Measurements from ENCODE around the gene GTF2A2.
A peak's percentile ranks its signal among the peaks of the same experiment; 100 is the strongest.
"Not testable (repeated sequence)": the region's sequence is repeated elsewhere in the genome, so short reads cannot be mapped to it uniquely, and the experiment has no call there.

GTF2A2 gene, protein sequence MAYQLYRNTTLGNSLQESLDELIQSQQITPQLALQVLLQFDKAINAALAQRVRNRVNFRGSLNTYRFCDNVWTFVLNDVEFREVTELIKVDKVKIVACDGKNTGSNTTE

DNA sequence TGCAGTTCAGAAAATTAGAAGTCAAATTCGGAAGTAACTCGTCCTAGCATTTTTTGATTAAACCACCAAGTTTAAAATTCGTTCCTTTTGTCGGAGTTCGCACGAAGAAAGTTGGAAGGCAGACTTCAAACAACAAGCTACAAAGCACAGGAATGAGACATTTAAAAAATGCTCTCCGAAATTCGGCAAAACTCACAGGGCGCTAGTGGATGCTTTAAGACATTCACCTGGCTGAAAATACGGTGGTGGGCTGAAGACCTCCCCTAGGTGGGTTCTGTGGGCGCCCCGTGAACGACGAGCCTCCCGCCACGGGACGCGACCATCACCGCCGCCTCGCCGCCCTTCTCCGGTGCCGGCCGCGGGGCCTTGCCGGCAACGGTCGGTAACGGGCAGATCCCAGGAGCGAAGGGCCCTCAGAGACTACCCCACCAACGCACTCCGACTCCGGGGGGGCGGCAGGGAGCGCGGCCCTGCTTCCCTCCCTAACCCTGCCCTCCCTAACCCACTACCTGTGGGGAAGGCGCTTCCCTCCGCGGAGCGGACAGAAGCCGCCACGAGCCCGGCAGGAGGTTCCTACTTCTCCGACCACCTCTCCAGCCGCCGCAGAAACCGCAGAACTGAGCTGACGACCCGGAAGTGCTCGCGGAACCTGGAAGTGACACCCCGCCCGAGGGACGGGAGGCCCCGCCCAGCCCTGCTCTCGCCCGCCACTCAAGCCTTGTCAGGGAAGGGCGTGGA lies at the start of gene GTF2A2:
Gene GTF2A2, minus strand, starts transcription at position 619 of the 738 bp plus-strand sequence. CDS start 5,238 bp downstream, outside the sequence.
- peak; percentile 88 for DNase-seq

DNA sequence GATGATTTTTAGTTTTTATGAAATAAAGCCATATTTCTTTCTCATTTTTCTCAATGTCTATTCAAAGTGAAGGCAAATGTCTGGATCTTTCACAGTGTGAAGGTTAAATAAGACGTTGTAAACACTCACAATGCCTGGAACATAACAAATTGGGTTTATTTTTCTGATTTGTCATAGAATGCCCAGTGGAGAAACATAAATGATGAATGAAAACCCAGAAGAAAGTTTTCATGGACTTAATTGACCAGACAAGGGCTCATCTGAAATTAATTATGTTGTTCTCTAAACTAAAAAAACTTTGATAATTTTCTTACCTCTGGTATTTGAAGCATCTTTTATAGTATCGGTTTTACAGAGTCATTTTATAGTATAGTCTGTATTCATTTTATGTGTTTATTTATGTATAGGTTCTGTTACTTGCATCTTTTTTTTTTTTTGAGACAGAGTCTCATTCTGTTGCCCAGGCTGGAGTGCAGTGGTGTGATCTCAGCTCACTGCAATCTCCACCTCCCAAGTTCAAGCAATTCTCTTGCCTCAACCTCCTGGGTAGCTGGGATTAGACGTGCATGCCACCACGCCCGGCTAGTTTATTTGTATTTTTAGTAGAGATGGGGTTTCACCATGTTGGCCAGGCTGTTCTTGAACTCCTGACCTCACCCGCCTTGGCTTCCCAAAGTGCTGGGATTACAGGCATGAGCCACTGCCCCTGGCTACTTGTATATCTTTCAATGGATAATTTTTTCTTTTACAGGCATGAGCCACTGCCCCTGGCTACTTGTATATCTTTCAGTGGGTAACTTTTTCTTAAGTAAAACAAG lies 46.9 kb upstream of the GTF2A2 start:
- DNase-seq, result no peak

DNA sequence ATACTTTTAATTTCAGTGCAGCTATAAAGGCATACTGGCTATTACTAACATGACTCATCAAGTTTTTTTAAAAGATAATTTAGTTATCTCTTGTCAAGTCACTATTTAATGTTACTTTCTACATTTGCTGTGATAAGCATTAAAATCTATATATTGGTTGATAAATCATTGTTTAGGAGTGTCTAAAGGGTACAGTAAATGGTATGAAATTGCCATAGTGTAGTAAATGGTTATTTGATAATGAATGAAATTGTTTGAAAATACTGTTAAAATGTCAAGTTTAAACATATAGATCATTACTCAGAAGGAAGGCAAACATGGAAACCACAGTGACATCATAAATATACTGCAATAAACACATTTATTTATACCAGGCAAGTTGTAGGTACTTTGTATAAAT lies 45.0 kb upstream of the GTF2A2 start:
- DNase-seq, result no peak

DNA sequence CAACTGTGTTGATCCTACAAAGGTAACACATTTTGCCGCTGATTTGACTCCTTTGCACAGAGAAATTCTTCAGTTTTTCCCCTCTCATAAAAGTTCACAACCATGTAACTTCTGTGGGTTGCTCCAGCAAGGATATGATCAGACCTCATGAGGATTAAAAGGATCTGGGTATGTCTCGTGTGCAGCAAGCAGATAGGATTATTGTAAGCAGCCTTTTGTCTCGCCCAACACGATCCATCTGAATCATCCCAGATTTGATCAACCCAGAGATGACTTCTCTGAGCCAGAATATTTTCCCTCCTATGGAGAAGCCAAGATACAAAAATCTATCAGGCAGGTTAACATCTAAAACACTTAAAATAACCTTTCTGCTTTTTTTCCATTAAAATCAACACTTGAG lies 44.6 kb upstream of the GTF2A2 start:
- DNase-seq, result no peak

DNA sequence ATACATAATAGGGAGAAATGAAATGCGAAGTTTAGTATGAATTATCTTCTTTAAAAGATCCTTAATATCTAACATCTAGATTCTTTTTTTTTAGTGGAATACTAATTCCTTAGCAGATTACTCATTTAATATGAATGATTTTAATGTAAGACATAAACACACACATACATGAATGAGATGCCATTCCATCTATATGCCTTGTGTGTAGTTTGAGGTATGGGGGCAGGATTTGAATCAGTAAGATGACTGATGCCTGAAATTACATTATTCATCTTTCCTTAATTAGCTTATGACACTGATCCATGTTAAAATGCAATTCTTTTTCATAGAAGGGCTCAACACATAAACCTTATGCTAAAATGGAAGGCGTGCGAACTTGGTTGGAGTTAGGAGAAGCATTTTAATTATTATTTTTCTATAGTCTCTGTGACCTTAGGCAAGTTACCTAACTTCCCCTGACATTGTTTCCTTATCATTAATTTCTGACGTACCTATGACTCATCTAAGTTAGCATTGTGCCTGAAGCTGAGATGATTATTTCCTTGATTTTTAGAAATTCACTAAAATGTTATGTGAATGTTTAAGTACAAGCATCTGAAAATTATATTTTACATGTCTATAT lies 42.6 kb upstream of the GTF2A2 start:
- no peak for DNase-seq

DNA sequence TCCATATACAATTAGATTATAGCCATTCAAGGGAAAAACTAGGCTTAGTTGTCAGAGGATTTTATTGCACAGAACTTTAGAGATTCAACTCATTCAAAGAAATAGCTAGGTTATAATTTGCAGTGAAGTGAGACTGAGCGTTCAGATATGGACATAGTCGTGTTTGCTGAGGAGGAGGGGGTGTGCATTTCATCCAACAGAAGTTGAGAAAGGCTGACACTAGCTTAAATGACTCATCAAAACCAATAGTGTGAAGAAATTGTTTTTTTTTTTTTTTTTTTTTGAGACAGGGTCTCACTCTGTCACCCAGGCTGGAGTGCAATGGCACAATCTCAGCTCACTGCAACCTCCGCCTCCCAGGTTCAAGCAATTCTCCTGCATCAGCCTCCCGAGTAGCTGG lies 40.8 kb upstream of the GTF2A2 start:
- not testable (repeated sequence) for DNase-seq

DNA sequence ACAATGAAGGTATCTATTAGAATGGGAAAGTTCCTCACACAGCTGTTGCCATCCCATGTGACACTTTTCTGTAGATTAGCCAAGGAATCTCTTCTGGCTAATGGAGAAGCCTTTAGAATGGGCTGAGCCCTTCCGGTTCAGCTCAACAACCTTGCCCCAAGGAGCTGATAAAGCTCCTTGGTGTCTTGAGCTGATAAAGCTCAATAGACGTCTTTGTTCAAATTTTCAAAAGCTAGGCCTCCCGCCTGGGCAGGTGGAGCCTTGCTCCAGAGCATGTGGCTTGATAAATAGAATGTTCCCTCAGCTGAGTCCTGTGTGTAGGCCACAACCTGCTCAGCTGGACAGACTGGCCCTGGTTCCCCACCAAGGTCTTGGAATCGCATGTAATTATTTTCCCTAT lies 39.0 kb upstream of the GTF2A2 start:
- DNase-seq, result no peak

DNA sequence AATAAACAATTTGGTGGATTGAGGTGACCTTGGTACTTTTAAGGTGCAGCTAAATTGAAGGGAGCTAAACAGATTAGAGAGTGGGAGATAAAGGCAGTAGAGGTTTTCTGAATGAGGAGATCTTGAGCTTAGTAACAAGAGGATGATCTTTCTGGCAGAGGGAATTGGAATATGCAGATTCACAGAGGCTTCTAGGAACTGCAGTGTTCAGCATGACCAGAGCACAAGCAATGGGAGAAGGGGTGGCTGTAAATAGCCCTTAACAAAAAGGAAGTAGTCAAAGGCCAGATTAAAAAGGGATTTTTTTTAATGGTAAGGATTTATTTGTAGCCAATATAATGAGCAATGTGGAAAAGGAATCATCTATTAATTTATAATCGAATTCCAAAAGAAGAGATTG lies 37.5 kb upstream of the GTF2A2 start:
- DNase-seq, result no peak

DNA sequence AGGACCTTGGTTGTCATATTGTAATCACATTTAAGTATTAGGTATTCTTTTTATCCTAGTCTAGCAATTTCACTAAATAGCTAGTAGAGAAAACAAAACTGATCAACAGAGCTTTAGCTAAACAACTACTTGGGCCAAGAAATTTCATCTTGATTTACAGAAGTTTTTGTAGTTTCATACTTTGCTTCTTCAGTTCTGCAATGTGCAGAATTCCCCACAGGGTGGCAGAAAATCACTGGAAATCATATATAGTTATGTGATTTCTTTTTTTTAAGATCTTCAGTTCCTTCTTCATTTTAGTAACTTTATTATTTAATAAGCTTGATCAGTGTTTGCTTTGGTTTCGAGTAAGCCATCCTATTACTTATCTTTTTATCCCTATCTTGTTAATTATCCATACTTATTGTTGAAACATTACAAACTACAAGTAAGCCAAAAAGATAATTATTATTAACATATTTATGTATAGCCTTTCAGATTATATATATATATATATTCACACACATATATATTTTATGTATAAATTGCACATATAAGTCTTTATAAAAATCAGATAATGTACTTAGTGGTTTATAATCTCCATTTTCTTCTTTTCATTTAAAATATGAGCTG lies 34.0 kb upstream of the GTF2A2 start:
- no peak for DNase-seq

DNA sequence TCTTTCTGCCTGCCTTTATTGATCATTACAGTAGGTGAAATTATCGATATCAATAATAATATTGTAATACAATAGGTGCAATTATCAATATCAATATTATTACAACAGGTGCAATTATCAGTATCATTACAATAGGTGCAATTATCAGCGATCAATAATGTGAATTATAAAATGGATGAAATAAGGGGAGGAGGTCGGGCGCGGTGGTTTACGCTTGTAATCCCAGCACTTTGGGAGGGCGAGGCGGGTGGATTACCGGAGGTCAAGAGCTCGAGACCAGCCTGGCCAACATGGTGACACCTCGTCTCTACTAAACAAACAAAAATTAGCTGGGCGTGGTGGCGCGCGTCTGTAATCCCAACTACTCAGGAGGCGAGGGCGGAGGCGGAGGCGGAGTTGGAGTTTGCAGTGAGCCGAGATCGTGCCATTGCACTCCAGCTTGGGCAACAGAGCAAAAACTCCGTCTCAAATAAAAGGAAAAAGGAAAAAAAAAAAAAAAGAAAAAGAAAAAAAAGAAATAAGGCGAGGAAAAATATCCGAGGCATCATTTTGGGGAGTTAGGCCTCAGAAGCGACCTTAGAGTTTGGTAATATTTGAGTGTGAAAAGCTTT lies 32.4 kb upstream of the GTF2A2 start:
- DNase-seq, result peak; percentile 64

DNA sequence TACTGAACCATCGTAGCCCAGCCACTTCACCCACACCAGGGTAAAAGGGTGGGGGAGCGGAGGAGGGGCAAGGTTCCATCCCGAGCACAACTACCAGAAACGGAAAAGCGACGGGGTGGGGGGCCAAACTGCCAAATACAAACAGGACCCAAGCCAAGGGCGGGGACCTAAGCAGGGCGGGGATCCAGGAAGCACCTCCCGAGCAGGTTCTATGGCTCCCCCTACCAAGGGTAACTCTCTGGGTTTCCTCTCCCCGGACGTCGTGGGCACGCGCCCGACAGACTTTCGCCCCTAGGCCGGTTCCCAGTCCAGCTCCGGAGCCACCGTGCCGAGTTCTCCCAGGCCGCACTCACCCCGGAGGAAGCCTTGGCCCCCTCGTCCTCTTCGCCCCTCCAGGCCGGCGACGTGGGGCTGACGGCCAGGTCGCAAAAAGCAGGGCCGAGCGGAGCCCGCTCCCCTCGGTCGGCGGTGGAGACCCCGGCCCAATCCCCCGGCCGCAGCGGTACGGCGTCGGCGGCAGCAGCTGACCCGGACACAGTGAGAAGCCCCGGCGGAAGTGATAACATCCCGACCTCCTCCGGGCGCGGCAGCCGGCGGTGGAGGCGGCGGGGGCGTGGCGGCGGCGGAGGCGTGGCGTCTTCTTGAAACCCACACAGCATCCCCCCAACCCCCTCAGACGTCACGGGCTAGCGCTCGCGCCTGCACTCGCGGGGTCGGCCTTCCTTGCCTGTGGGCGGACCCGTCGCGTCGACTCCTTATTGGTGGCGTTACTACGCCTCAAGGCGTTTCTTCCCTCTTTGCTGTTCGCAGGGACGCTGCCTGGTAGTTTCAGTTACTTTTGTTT lies 31.7 kb upstream of the GTF2A2 start, which contains the start of gene BNIP2:
Gene BNIP2, minus strand, starts transcription at position 539 of the 844 bp plus-strand sequence. CDS start 6,863 bp downstream, outside the sequence.
- DNase-seq, result peak; percentile 99

DNA sequence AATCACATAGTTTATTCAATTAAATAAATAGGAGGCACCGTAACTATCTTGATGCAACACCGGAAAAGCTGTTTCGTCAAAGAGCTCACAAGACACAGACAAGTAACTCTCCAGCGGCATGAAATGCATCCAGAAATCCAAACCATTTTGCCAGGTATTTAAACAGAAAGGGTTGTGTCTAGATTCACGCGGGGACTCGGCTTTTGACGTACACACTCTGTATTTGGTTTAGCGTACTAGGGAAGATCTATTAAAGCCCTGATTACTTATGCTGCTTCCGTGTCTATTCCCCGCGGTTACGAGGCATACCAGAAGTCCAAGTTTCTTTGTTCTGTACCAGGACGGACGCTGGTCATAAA lies 31.1 kb upstream of the GTF2A2 start:
- DNase-seq, result no peak

DNA sequence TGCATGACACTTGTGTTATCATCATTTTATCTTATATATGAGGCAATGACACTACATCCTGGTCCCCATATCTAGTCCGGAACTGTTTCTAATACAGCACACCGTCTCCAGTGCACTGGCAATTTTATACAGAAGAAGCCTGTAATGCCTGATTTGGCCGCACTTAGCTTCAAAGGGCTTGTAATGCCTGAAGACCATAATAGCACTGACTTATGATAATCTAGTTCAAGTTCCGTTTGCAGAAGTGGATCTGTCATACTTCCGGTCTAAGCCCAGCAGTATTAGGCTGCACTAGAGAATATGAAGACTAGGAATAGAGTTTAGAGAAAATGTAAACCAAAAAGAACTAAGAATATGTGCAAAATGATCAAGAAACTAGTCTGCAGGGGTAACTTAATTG lies 30.5 kb upstream of the GTF2A2 start:
- no peak for DNase-seq

DNA sequence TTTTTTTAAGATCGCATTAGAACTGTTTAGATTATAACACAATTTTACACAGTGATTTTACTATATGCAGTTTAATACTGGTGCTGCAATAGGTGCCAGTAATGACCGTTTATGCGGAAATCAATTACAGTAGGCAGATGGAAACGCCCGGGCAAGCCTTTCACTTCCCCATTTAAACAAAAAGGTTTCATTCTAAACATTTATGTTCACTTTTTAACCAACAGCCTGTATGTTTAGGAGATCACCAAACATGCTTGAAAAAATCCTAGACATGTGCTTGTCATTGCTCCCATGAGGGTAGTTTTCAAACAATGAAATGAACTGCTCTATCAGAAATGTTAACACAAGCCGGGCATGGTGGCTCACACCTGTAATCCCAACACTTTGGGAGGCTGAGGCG lies 29.1 kb upstream of the GTF2A2 start:
- no peak for DNase-seq

DNA sequence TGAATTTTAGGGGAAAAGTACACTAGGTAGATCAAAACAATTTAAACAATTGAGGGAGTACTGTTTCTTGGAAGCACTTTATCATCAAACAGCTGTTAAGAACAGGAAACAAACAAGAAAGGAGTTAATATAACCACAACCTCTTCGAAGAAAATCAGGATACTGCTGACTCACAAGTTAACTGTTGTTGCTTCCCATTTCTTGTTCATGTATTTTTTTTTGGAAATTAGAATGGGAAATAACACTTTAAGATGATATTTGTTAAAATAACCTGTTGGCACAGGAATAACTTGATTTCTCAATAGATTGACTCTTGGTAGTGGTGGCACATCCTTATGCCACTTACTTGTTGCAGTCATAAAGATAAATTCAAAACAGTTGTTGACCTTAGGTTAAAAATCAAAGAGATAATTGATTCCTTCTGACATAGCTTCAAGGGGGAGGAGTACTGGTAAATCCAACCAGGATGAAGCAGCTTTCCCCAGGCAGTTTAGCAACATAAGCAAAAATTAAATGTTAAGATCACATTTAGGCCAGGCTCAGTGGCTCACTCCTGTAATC lies 28.5 kb upstream of the GTF2A2 start:
- DNase-seq, result no peak

DNA sequence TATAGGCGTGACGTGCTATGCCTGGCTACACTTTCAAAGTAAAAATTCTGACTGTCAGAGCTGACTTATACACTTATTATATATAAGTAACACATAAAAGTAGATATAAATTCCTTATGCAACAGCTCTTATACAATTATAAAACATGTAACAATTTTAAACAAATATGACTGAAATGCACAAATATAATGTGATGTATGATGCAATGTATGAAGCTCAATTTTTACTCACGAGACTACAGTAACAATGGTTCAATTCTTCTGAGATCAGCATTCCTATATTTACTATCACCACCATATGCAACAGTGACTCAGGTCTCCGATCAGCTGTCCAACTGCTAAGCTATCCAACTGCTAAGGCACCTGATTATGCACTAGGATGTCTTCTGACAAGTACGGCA lies 23.6 kb upstream of the GTF2A2 start:
- DNase-seq, result no peak

DNA sequence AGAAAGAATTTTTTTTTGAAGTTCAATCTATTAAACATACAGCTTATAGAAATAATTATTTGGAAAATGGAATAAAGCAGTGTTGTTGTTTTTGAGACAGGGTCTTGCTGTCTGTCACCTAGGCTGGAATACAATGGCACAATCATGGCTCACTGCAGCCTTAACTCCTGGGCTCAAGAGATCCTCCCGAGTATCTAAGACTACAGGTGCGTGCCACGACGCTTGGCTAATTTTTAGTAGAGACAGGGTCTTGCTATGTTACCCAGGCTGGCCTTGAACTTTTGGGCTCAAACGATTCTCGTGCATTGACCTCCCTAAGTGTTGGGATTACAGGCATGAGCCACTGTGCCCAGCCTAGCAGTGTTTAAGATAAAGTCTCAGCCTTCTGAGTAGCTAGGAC lies 23.0 kb upstream of the GTF2A2 start:
- no peak for DNase-seq

DNA sequence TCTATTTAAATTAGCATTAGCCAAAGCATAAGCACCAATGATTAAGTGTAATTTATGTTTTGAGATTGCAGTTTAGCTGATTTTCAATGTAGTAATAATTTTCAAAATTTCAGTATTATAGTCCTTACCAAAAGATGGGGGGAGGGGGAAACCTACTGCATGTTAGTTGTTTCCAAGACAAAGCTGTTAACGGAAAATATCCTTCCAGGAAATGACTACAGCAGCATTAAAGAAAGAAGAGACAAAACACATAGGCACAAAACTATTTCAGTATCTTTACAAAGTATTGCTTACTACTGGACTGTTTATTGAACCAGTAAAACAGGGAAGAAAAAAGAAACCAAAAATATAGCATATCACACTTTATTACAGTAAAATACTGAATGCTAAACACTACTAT lies 21.3 kb upstream of the GTF2A2 start:
- no peak for DNase-seq

DNA sequence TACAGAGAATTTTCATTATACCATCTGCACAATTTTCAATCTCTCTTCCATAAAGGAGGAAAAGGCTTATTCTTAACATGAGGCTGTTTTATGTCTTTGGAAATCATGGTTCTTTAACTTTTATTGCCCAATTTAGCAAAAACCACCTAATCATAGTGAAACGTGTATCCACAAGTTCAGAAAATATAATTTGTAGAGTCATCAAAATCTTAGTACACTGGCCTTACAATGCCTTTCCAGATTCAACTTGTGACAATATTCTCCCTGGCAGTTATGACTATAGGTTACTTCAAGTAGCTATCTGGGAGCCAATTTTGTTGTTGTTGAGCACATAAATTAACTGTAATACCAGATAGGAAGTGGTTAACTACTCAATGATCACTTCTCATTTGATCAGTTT lies 20.9 kb upstream of the GTF2A2 start:
- no peak for DNase-seq

DNA sequence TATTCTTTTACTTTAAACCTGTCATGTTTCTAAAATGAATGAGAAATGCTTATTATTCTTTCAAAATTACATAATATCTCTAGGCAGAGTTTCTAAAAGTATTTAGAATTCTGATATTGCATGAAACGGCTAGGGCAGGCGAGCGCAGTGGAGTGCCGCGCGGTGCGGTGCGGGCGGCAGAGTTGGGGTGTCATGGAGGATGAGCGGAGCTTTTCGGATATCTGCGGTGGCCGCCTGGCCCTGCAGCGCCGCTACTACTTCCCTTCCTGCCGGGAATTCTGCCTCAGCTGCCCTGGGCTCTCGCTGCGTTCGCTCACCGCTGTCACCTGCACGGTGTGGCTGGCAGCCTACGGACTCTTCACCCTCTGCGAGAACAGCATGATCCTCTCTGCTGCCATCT lies 19.2 kb upstream of the GTF2A2 start:
- DNase-seq, result no peak

DNA sequence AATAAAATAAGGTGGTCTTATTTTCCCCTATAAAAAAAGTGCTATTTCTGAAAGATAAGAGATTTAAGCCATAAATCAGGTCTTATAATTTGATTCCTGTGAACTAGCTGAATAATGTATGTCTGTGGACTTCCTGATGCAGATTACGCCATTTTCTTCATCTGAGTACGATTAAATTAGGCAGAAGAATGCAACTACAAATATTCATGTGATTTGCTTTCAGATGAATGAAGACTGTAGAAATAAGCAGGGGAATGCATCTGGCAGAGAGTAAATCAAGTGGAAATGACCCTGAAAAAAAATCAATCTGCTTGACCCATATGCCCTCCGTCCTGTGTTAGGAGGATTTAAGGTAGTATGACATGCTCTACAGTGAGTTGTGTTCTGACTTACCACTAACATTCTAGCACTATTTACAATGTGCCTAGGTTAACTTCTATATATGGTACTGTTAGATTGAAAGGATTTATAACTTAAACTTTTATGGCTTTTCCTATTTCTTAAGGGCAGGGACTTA lies 17.1 kb upstream of the GTF2A2 start:
- no peak for DNase-seq

All from activated effector memory CD4-positive, alpha-beta T cell treated with Interleukin-2 at 50 U/mL for 16 hours (primary cell).